Measurements from ENCODE around the gene CACNA1D. TPM values are rescaled to one million over a fixed set of nuclear protein-coding genes. Genes with fewer than 3 reads are reported as not detected.

CACNA1D gene
- total and polyA plus RNA-seq, 2 experiments from 2014 or later: 5.2 to 27.8 TPM

GRCh38 chr3:53583161-53583690 lies 88.8 kb downstream of the CACNA1D start:
- Histone ChIP-seq H3K79me2 (no peaks in the 10 kb centered on the region), H3K9me2 (replicated peaks; ENCODE audit: insufficient read depth) (no peaks in the 10 kb centered on the region), H3K4me1 (ENCODE audit: insufficient read depth) (peaks cover 5% of the 10 kb centered on the region), H3K4me2 (no peak overlapping the region), H3K27me3 (no peaks in the 10 kb centered on the region), H3K36me3 (replicated peaks; ENCODE audit: insufficient read depth, low read depth) (no peaks in the 10 kb centered on the region), H2AFZ (no peak overlapping the region), H3K27ac (no peak overlapping the region), H3K4me3 (no peak overlapping the region), H3K9me3 (ENCODE audit: low read depth) (no peaks in the 10 kb centered on the region), H4K20me1 (ENCODE audit: insufficient read depth, poor library complexity, severe bottlenecking) (no peaks in the 10 kb centered on the region)
- TF ChIP-seq EZH2 (IDR thresholded peaks at IDR 0.05; ENCODE audit: borderline replicate concordance) (no peak), CTCF (IDR thresholded peaks at IDR 0.05; ENCODE audit: poor library complexity) (no peak), EZH2phosphoT487 (IDR thresholded peaks at IDR 0.05; ENCODE audit: low read depth, severe bottlenecking, unreplicated experiment) (no peak)
- WGBS (ENCODE audit: low lambda C conversion rate, missing lambda C conversion rate): 90% methylated on average over 2 of the region's 2 CpGs
- no peak for DNase-seq (ENCODE audit: low spot score)

GRCh38 chr3:53585049-53585448 lies 90.6 kb downstream of the CACNA1D start:
- no peak overlapping the region for H3K27ac ChIP-seq
- no peaks in the 10 kb centered on the region for H3K9me3 ChIP-seq (ENCODE audit: low read depth)
- WGBS (ENCODE audit: low lambda C conversion rate, missing lambda C conversion rate): 91% methylated on average over 2 of the region's 2 CpGs
- no peak overlapping the region for H2AFZ ChIP-seq
- TF ChIP-seq CTCF (IDR thresholded peaks at IDR 0.05; ENCODE audit: poor library complexity): no peak
- TF ChIP-seq EZH2phosphoT487 (IDR thresholded peaks at IDR 0.05; ENCODE audit: low read depth, severe bottlenecking, unreplicated experiment): no peak
- TF ChIP-seq EZH2 (IDR thresholded peaks at IDR 0.05; ENCODE audit: borderline replicate concordance): no peak
- no peaks in the 10 kb centered on the region for H3K79me2 ChIP-seq
- H3K4me1 ChIP-seq (ENCODE audit: insufficient read depth): peaks cover 4% of the 10 kb centered on the region
- no peaks in the 10 kb centered on the region for H4K20me1 ChIP-seq (ENCODE audit: insufficient read depth, poor library complexity, severe bottlenecking)
- no peak overlapping the region for H3K4me3 ChIP-seq
- no peaks in the 10 kb centered on the region for H3K36me3 ChIP-seq (replicated peaks; ENCODE audit: insufficient read depth, low read depth)
- H3K4me2 ChIP-seq: no peak overlapping the region
- DNase-seq (ENCODE audit: low spot score): no peak
- no peaks in the 10 kb centered on the region for H3K27me3 ChIP-seq
- H3K9me2 ChIP-seq (replicated peaks; ENCODE audit: insufficient read depth): no peaks in the 10 kb centered on the region

- H4K20me1 ChIP-seq (ENCODE audit: insufficient read depth, poor library complexity, severe bottlenecking): no peaks in the 10 kb centered on the region
- H3K36me3 ChIP-seq (replicated peaks; ENCODE audit: insufficient read depth, low read depth): no peaks in the 10 kb centered on the region
- no peak overlapping the region for H3K4me2 ChIP-seq
- no peaks in the 10 kb centered on the region for H3K9me2 ChIP-seq (replicated peaks; ENCODE audit: insufficient read depth)
- H3K4me1 ChIP-seq (ENCODE audit: insufficient read depth): peaks cover 4% of the 10 kb centered on the region
- no peak overlapping the region for H3K4me3 ChIP-seq
- H3K9me3 ChIP-seq (ENCODE audit: low read depth): no peaks in the 10 kb centered on the region
- H3K27me3 ChIP-seq: no peaks in the 10 kb centered on the region
- no peak for TF ChIP-seq CTCF (IDR thresholded peaks at IDR 0.05; ENCODE audit: poor library complexity)
- no peak for TF ChIP-seq EZH2 (IDR thresholded peaks at IDR 0.05; ENCODE audit: borderline replicate concordance)
- no peak for TF ChIP-seq EZH2phosphoT487 (IDR thresholded peaks at IDR 0.05; ENCODE audit: low read depth, severe bottlenecking, unreplicated experiment)
- no peak for DNase-seq (ENCODE audit: low spot score)
- WGBS (ENCODE audit: low lambda C conversion rate, missing lambda C conversion rate): 81% methylated on average over 6 of the region's 6 CpGs
- H3K79me2 ChIP-seq: no peaks in the 10 kb centered on the region
- no peak overlapping the region for H2AFZ ChIP-seq
- H3K27ac ChIP-seq: no peak overlapping the region
Measured at GRCh38 chr3:53585627-53586026, 91.2 kb downstream of the CACNA1D start.
